HFFc6 (cell line): ENCODE results near the gene FHAD1. TPM values are rescaled to one million over a fixed set of nuclear protein-coding genes. Genes with fewer than 3 reads are reported as not detected.

ENCODE experiments used
- DNase-seq: peaks from one replicate; pipeline ENCODE4 v3.0.0-alpha.2; 2018
- H3K27ac Mint-ChIP-seq: 2 replicates; pipeline ENCODE4 v1.8.0; 2020; ENCODE audit warnings: mild to moderate bottlenecking, mixed read lengths
- H3K27me3 Mint-ChIP-seq: 2 replicates; pipeline ENCODE4 v1.8.0; 2021; ENCODE audit warnings: mild to moderate bottlenecking, moderate library complexity, mixed read lengths; ENCODE audit not compliant: insufficient read depth
- H3K36me3 Mint-ChIP-seq: 2 replicates; pipeline ENCODE4 v1.8.0; 2021; ENCODE audit warnings: low read depth, mixed read lengths
- H3K4me1 Mint-ChIP-seq: 2 replicates; pipeline ENCODE4 v1.8.0; 2020; ENCODE audit warnings: low read depth, mixed read lengths
- H3K4me3 Mint-ChIP-seq: 2 replicates; pipeline ENCODE4 v1.8.0; 2020; ENCODE audit warnings: mild to moderate bottlenecking, moderate library complexity, mixed read lengths
- H3K9me3 Mint-ChIP-seq: 2 replicates; pipeline ENCODE4 v1.8.0; 2020; ENCODE audit warnings: mild to moderate bottlenecking, mixed read lengths
- CTCF ChIP-seq: fragments of 200-600 bp; sonication (generic); IDR thresholded peaks from 2 replicates; pipeline ENCODE4 v1.5.0; 2021; ENCODE audit warnings: antibody characterized with exemption, mild to moderate bottlenecking
- total RNA-seq, 6 experiments: library from RNA; stranded (reverse); fragmentation: NEBNext Ultra II Directional; extraction: Animal tissue kit (Norgen Biotek cat#: 25700); gene quantifications; 2 replicates in 1 of 6; 3 replicates in 5 of 6; pipeline ENCODE4 v1.2.3, GENCODE V29; 2021

The FHAD1 gene
- total RNA-seq, 6 experiments from 2014 or later = 0.16 to 0.25 TPM; not detected in 4

- Mint-ChIP-seq H3K36me3 (no peaks in the 10 kb centered on the region), H3K4me3 (no peak overlapping the region), H3K9me3 (no peaks in the 10 kb centered on the region), H3K27ac (no peak overlapping the region), H3K4me1 (peaks cover 21% of the 10 kb centered on the region), H3K27me3 (peaks cover 4% of the 10 kb centered on the region)
- no peak for DNase-seq
- no peak for TF ChIP-seq CTCF
Measured at GRCh38 chr1:15287035-15287979, 40.3 kb downstream of the FHAD1 start.

GRCh38 chr1:15288173-15288926, 41.3 kb downstream of the FHAD1 start:
- no peak overlapping the region for H3K27ac Mint-ChIP-seq
- H3K27me3 Mint-ChIP-seq = peaks cover 7% of the 10 kb centered on the region
- H3K36me3 Mint-ChIP-seq = no peaks in the 10 kb centered on the region
- peaks cover 21% of the 10 kb centered on the region for H3K4me1 Mint-ChIP-seq
- no peak for DNase-seq
- no peak for TF ChIP-seq CTCF
- H3K9me3 Mint-ChIP-seq = no peaks in the 10 kb centered on the region
- H3K4me3 Mint-ChIP-seq = no peak overlapping the region

- Mint-ChIP-seq H3K4me1 (peaks cover 21% of the 10 kb centered on the region), H3K27ac (no peak overlapping the region), H3K9me3 (no peaks in the 10 kb centered on the region), H3K27me3 (peaks cover 7% of the 10 kb centered on the region), H3K36me3 (no peaks in the 10 kb centered on the region), H3K4me3 (no peak overlapping the region)
- no peak for DNase-seq
- TF ChIP-seq CTCF = no peak
Measured at GRCh38 chr1:15289251-15289651, 42.2 kb downstream of the FHAD1 start.

GRCh38 chr1:15290382-15290781, 43.4 kb downstream of the FHAD1 start:
- Mint-ChIP-seq H3K27me3 (peaks cover 7% of the 10 kb centered on the region), H3K36me3 (no peaks in the 10 kb centered on the region), H3K4me3 (no peak overlapping the region), H3K27ac (peak overlapping the region; percentile 74), H3K4me1 (peaks cover 13% of the 10 kb centered on the region), H3K9me3 (no peaks in the 10 kb centered on the region)
- TF ChIP-seq CTCF = no peak
- peak; percentile 63 for DNase-seq

GRCh38 chr1:15295696-15296095, 48.7 kb downstream of the FHAD1 start:
- peak; percentile 3 for DNase-seq
- H3K4me3 Mint-ChIP-seq = no peak overlapping the region
- TF ChIP-seq CTCF = no peak

More at GRCh38 chr1:15295696-15296095, 48.7 kb downstream of the FHAD1 start:
- Mint-ChIP-seq H3K36me3 (no peaks in the 10 kb centered on the region), H3K9me3 (no peaks in the 10 kb centered on the region), H3K4me1 (peaks cover 11% of the 10 kb centered on the region), H3K27ac (no peak overlapping the region), H3K27me3 (peaks cover 4% of the 10 kb centered on the region)
